GM23338 (cell line): ENCODE results near the gene LLGL2.

Experiments
- CREB1 ChIP-seq: fragments of 250-450 bp; sonication (Bioruptor Pico); IDR thresholded peaks from 2 replicates; pipeline ENCODE4 v1.5.0; 2020; ENCODE audit warnings: low read depth, mild to moderate bottlenecking, moderate library complexity
- CTCF ChIP-seq, 2 experiments: fragments of 200-600 bp in 1 of 2; sonication (generic) in 1 of 2; conservative IDR thresholded peaks; 2 replicates each; pipeline versions ENCODE4 v1.5.1 to v1.6.1; 2016 to 2017; ENCODE audit warnings: antibody characterized with exemption in 2 of 2, low read depth in 2 of 2, mild to moderate bottlenecking in 2 of 2, moderate library complexity in 1 of 2
- EZH2 ChIP-seq: fragments of 200-600 bp; sonication (generic); IDR thresholded peaks from one replicate; pipeline ENCODE4 v1.8.0; 2017; ENCODE audit warnings: antibody characterized with exemption, mild to moderate bottlenecking, low read depth; ENCODE audit not compliant: unreplicated experiment
- EZH2phosphoT487 ChIP-seq: fragments of 200-600 bp; sonication (generic); IDR thresholded peaks from one replicate; pipeline ENCODE4 v1.8.1; 2018; ENCODE audit warnings: antibody characterized with exemption; ENCODE audit not compliant: unreplicated experiment
- POLR2AphosphoS5 ChIP-seq: IDR thresholded peaks from 2 replicates; pipeline ENCODE4 v1.6.1; 2016; ENCODE audit warnings: antibody characterized with exemption, low read depth
- REST ChIP-seq: IDR thresholded peaks from one replicate; pipeline ENCODE4 v1.6.1; 2018; ENCODE audit warnings: antibody characterized with exemption; ENCODE audit not compliant: unreplicated experiment

GRCh38 chr17:75516255-75516618, 9.3 kb upstream of the LLGL2 start, which contains the start of gene TSEN54:
- TF ChIP-seq CTCF (conservative IDR thresholded peaks at IDR 0.05; ENCODE audit: low read depth in 2 of 2) = no peak
- no peak for TF ChIP-seq EZH2phosphoT487
- TF ChIP-seq EZH2 = no peak
- TF ChIP-seq REST = no peak
- TF ChIP-seq POLR2AphosphoS5 = peak; percentile 31; the same call in 1 of the 2 replicates
- peak; percentile 65 for TF ChIP-seq CREB1 (CRISPR knock-in tag)
